ENCODE data around the gene NLK. TPM values are rescaled to one million over a fixed set of nuclear protein-coding genes. Genes with fewer than 3 reads are reported as not detected.

NLK gene
- total RNA-seq, 1 experiment from 2014 or later: 12.8 TPM

DNA sequence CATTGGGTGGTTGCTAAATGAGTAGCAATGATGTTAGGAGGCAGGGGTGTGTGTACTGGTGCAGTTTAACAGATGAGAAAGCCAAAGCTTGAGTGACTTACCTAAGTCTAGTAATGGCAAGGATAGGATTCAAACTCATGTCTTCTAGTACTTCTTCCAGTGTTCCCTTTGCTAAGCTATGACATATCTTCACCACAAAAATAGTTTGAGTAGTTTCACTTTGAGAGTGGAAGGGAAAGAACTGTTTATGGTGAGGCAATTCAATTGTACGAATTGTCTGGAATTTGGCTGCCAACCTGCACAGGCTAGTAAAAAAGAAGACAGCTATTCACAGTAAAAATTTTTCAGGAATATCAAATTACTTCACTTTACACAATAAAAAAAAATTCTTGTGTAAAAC, 138.0 kb downstream of the NLK start (continued):
- no peak for TF ChIP-seq SIN3A (IDR thresholded peaks at IDR 0.05; ENCODE audit: low read depth)
- no peak for TF ChIP-seq EGR1 (IDR thresholded peaks at IDR 0.05; ENCODE audit: low read depth)
- TF ChIP-seq RAD21 (IDR thresholded peaks at IDR 0.05; ENCODE audit: low read depth): no peak
- TF ChIP-seq TCF7L2 (IDR thresholded peaks at IDR 0.05; ENCODE audit: borderline replicate concordance, extremely low read depth, insufficient read depth, insufficient read length): no peak
- TF ChIP-seq CEBPB (IDR thresholded peaks at IDR 0.05; ENCODE audit: low read depth): no peak

DNA sequence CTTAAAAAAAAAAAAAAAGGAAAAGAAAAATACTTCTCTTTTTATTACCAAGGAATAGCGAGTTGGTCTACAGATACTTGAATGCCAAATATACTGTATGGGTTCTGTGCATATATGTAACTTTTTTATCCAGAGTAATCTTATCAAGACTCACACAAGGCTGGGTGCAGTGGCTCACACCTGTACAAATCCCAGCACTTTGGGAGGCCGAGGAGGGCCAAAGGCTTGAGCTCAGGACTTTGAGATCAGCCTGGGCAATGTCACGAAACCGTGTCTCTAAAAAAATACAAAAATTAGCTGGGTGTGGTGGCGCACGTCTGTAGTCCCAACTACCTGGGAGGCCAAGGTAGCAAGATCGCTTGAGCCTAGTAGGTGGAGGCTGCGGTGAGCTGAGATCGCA, 139.1 kb downstream of the NLK start:
- Histone ChIP-seq H3K9ac (ENCODE audit: low read length) (no peak overlapping the region), H3K79me2 (ENCODE audit: insufficient read depth, low read length) (no peaks in the 10 kb centered on the region), H2AFZ (ENCODE audit: low read depth, low read length, poor library complexity, severe bottlenecking) (no peak overlapping the region), H3K4me1 (ENCODE audit: control insufficient read depth in 1 of 2, insufficient read depth in 2 of 2, low read length in 2 of 2) (no peaks in the 10 kb centered on the region), H3K36me3 (ENCODE audit: control insufficient read depth in 1 of 2, insufficient read depth in 2 of 2, low read length in 2 of 2) (no peaks in the 10 kb centered on the region), H4K20me1 (ENCODE audit: insufficient read depth) (no peaks in the 10 kb centered on the region), H3K4me2 (ENCODE audit: low read length) (no peak overlapping the region), H3K9me2 (ENCODE audit: insufficient read depth) (no peaks in the 10 kb centered on the region), H3K27ac (ENCODE audit: low read depth, low read length) (no peak overlapping the region), H3K27me3 (ENCODE audit: insufficient read depth, low read length) (no peaks in the 10 kb centered on the region), H3K4me3 (replicated peaks in 1 of 2; ENCODE audit: low read depth in 1 of 2, low read length in 2 of 2) (no peak overlapping the region), H3K9me3 (ENCODE audit: control insufficient read depth in 1 of 2, insufficient read depth in 1 of 2, low read depth in 1 of 2, low read length in 2 of 2) (no peaks in the 10 kb centered on the region)
- TF ChIP-seq POLR2AphosphoS5 (IDR thresholded peaks at IDR 0.05; ENCODE audit: low read depth, low read length) (no peak), ELF1 (IDR thresholded peaks at IDR 0.05; ENCODE audit: borderline replicate concordance, low read depth) (no peak), CBX3 (IDR thresholded peaks at IDR 0.05; ENCODE audit: low read depth) (no peak), YY1 (IDR thresholded peaks at IDR 0.05; ENCODE audit: extremely low read depth, insufficient replicate concordance, low read depth, low read length) (no peak), CEBPB (IDR thresholded peaks at IDR 0.05; ENCODE audit: low read depth) (no peak)
- ChIA-PET POLR2A (no interaction called here), RAD21 (ENCODE audit: low non-redundant PET in 1 of 2, low total read pairs in 2 of 2, uncharacterized antibody in 2 of 2, unreplicated experiment in 2 of 2) (no interaction called here), CTCF (no interaction called here)
- BruUV-seq (replicated peaks): no TSS peak
- intact Hi-C loops (cut with micrococcal nuclease): no loop called here
- DNase-seq (ENCODE audit: low read depth, low spot score): no peak
- no peak for ATAC-seq

DNA sequence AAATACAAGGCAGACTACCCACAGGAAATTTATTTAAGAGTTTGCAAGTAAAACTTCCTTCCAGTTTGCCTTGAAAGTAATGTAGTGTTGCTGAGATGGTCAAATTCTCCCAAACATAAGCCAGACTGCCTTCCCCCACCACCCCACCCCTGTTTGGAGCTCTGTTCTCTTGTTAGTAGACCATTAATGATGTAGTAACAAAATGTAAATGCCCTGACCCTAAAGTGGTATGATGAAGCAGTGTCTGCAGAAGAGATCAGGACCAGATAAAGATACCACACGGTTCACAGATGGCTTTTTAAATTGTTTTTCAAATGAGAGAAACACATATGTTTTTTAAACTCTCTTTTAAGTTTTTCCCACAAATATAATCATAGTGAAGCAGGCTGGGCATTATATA, 140.1 kb downstream of the NLK start:
- ATAC-seq: no peak
- CTCF ChIA-PET: no interaction called here
- no peaks in the 10 kb centered on the region for H3K4me1 ChIP-seq (ENCODE audit: control insufficient read depth in 1 of 2, insufficient read depth in 2 of 2, low read length in 2 of 2)
- no peaks in the 10 kb centered on the region for H3K36me3 ChIP-seq (ENCODE audit: control insufficient read depth in 1 of 2, insufficient read depth in 2 of 2, low read length in 2 of 2)
- intact Hi-C loops (cut with micrococcal nuclease): no loop called here
- POLR2A ChIA-PET: no interaction called here
- H3K27ac ChIP-seq (ENCODE audit: low read depth, low read length): no peak overlapping the region
- no peak for DNase-seq (ENCODE audit: low read depth, low spot score)
- TF ChIP-seq, protein P1, sequence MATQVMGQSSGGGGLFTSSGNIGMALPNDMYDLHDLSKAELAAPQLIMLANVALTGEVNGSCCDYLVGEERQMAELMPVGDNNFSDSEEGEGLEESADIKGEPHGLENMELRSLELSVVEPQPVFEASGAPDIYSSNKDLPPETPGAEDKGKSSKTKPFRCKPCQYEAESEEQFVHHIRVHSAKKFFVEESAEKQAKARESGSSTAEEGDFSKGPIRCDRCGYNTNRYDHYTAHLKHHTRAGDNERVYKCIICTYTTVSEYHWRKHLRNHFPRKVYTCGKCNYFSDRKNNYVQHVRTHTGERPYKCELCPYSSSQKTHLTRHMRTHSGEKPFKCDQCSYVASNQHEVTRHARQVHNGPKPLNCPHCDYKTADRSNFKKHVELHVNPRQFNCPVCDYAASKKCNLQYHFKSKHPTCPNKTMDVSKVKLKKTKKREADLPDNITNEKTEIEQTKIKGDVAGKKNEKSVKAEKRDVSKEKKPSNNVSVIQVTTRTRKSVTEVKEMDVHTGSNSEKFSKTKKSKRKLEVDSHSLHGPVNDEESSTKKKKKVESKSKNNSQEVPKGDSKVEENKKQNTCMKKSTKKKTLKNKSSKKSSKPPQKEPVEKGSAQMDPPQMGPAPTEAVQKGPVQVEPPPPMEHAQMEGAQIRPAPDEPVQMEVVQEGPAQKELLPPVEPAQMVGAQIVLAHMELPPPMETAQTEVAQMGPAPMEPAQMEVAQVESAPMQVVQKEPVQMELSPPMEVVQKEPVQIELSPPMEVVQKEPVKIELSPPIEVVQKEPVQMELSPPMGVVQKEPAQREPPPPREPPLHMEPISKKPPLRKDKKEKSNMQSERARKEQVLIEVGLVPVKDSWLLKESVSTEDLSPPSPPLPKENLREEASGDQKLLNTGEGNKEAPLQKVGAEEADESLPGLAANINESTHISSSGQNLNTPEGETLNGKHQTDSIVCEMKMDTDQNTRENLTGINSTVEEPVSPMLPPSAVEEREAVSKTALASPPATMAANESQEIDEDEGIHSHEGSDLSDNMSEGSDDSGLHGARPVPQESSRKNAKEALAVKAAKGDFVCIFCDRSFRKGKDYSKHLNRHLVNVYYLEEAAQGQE (IDR thresholded peaks at IDR 0.05; ENCODE audit: low read depth): no peak
- no peak for TF ChIP-seq EZH2phosphoT487 (IDR thresholded peaks at IDR 0.05; ENCODE audit: borderline replicate concordance)
- TF ChIP-seq CEBPB (IDR thresholded peaks at IDR 0.05; ENCODE audit: low read depth): no peak
- no peak for TF ChIP-seq EGR1 (IDR thresholded peaks at IDR 0.05; ENCODE audit: low read depth)
- TF ChIP-seq, protein P2, sequence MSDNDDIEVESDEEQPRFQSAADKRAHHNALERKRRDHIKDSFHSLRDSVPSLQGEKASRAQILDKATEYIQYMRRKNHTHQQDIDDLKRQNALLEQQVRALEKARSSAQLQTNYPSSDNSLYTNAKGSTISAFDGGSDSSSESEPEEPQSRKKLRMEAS (IDR thresholded peaks at IDR 0.05): no peak
- H3K4me3 ChIP-seq (replicated peaks in 1 of 2; ENCODE audit: low read depth in 1 of 2, low read length in 2 of 2): no peak overlapping the region
- H3K9me3 ChIP-seq (ENCODE audit: control insufficient read depth in 1 of 2, insufficient read depth in 1 of 2, low read depth in 1 of 2, low read length in 2 of 2): no peaks in the 10 kb centered on the region
- no peak overlapping the region for H3K4me2 ChIP-seq (ENCODE audit: low read length)
- no TSS peak for BruUV-seq (replicated peaks)
- no peaks in the 10 kb centered on the region for H3K9me2 ChIP-seq (ENCODE audit: insufficient read depth)
- H4K20me1 ChIP-seq (ENCODE audit: insufficient read depth): no peaks in the 10 kb centered on the region
- no peaks in the 10 kb centered on the region for H3K27me3 ChIP-seq (ENCODE audit: insufficient read depth, low read length)
- no peaks in the 10 kb centered on the region for H3K79me2 ChIP-seq (ENCODE audit: insufficient read depth, low read length)
- H2AFZ ChIP-seq (ENCODE audit: low read depth, low read length, poor library complexity, severe bottlenecking): no peak overlapping the region
- RAD21 ChIA-PET (ENCODE audit: low non-redundant PET in 1 of 2, low total read pairs in 2 of 2, uncharacterized antibody in 2 of 2, unreplicated experiment in 2 of 2): no interaction called here
- H3K9ac ChIP-seq (ENCODE audit: low read length): no peak overlapping the region

Data from HCT116 (cell line).